Nephron (organoid): ENCODE results near the gene ZMYM5.

ENCODE experiments used
- H3K27ac Mint-ChIP-seq, 3 experiments: 2 replicates each; pipeline ENCODE4 v1.8.0; 2020; ENCODE audit warnings: mixed read lengths in 3 of 3, mild to moderate bottlenecking in 2 of 3, moderate library complexity in 1 of 3
- H3K27me3 Mint-ChIP-seq: 2 replicates; pipeline ENCODE4 v1.8.0; 2021; ENCODE audit warnings: low read depth, mild to moderate bottlenecking, moderate library complexity, mixed read lengths
- H3K36me3 Mint-ChIP-seq: 2 replicates; pipeline ENCODE4 v1.8.0; 2020; ENCODE audit warnings: low read depth, mixed read lengths
- H3K4me1 Mint-ChIP-seq: 2 replicates; pipeline ENCODE4 v1.8.0; 2020; ENCODE audit warnings: mixed read lengths
- H3K4me3 Mint-ChIP-seq, 3 experiments: 2 replicates each; pipeline ENCODE4 v1.8.0; 2020; ENCODE audit warnings: mild to moderate bottlenecking in 3 of 3, mixed read lengths in 3 of 3, moderate library complexity in 2 of 3
- H3K9me3 Mint-ChIP-seq: 2 replicates; pipeline ENCODE4 v1.8.0; 2020; ENCODE audit warnings: mixed read lengths
- TF ChIP-seq, protein P1 (sequence below), 3 experiments: fragments of 200-600 bp; sonication (generic); IDR thresholded peaks; one replicate each; pipeline ENCODE4 v1.5.0; 2021; ENCODE audit warnings: antibody characterized with exemption in 3 of 3; ENCODE audit not compliant: unreplicated experiment in 3 of 3

Gene ZMYM5

DNA sequence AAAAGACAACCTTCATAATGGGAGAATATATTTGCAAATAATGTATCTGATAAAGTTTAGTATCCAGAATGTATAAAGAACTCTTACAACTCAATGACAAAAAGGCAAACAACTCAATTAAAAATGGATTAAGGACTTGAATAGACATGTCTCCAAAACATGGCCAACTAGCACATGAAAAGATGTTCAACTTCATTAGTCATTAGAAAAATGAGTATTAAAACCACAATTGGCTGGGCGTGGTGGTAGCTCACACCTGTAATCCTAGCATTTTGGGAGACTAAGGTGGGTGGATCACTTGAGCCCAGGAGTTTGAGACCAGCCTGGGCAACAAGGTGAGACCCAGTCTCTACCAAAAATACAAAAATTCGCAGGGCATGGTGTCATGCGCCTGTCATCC is 18.8 kb upstream of the ZMYM5 start:
- Mint-ChIP-seq H3K9me3 (no peaks in the 10 kb centered on the region), H3K27ac (no peak overlapping the region), H3K36me3 (no peaks in the 10 kb centered on the region), H3K27me3 (no peaks in the 10 kb centered on the region), H3K4me1 (no peaks in the 10 kb centered on the region), H3K4me3 (no peak overlapping the region)
- TF ChIP-seq, protein P1, sequence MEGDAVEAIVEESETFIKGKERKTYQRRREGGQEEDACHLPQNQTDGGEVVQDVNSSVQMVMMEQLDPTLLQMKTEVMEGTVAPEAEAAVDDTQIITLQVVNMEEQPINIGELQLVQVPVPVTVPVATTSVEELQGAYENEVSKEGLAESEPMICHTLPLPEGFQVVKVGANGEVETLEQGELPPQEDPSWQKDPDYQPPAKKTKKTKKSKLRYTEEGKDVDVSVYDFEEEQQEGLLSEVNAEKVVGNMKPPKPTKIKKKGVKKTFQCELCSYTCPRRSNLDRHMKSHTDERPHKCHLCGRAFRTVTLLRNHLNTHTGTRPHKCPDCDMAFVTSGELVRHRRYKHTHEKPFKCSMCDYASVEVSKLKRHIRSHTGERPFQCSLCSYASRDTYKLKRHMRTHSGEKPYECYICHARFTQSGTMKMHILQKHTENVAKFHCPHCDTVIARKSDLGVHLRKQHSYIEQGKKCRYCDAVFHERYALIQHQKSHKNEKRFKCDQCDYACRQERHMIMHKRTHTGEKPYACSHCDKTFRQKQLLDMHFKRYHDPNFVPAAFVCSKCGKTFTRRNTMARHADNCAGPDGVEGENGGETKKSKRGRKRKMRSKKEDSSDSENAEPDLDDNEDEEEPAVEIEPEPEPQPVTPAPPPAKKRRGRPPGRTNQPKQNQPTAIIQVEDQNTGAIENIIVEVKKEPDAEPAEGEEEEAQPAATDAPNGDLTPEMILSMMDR (IDR thresholded peaks at IDR 0.05; ENCODE audit: unreplicated experiment in 3 of 3): no peak

DNA sequence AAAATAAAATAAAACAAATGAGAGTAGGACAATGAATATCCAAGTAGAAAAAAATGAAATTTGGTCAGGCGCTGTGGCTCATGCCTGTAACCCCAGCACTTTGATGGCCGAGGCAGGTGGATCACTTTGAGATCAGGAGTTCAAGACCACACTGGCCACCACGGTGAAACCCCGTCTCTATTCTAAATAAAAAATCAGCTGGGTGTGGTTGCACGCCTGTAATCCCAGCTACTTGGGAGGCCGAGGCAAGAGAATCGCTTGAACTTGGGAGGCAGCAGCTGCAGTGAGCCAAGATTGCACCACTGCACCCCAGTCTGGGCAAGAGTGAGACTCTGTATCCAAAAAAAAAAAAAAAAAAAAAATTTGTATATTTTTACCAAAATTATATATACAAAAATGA is 18.2 kb upstream of the ZMYM5 start:
- H3K4me1 Mint-ChIP-seq: no peaks in the 10 kb centered on the region
- no peak overlapping the region for H3K4me3 Mint-ChIP-seq
- TF ChIP-seq, protein P1 (IDR thresholded peaks at IDR 0.05; ENCODE audit: unreplicated experiment in 3 of 3): no peak
- no peaks in the 10 kb centered on the region for H3K9me3 Mint-ChIP-seq
- H3K27ac Mint-ChIP-seq: no peak overlapping the region
- no peaks in the 10 kb centered on the region for H3K27me3 Mint-ChIP-seq
- no peaks in the 10 kb centered on the region for H3K36me3 Mint-ChIP-seq

DNA sequence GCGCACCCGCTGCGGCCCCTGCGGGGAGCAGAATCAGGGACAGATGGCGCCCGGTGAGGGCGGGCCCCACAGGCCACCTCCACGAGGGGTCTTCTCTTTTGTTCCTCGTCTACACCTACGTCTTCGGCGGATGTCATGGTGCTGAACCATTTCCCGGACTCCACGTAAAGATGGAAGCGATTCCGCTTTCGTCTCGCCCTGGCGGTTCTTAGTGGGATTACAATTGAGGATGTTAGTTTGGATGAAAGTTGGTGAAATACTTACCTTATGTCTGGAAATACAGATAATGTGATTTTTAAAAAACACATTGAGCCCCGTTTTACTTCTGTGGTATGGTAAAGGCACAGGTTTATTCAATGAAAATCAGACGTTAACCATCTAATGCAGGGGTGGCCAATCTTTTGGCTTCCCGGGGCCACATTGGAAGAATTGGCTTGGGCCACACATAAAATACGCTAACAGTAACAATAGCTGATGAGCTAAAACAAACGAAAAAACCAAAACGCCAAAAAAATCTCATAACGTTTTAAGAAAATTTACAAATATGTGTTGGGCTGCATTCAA is 1.4 kb upstream of the ZMYM5 start:
- TF ChIP-seq, protein P1 (IDR thresholded peaks at IDR 0.05; ENCODE audit: unreplicated experiment in 3 of 3): peak; percentile 76 to 82 (median 79)
- Mint-ChIP-seq H3K4me1 (peaks cover 24% of the 10 kb centered on the region), H3K27me3 (no peaks in the 10 kb centered on the region), H3K9me3 (no peaks in the 10 kb centered on the region), H3K36me3 (peaks cover 6% of the 10 kb centered on the region), H3K4me3 (peak overlapping the region; percentile 88 to 97 (median 97)), H3K27ac (peak overlapping the region; percentile 100)

DNA sequence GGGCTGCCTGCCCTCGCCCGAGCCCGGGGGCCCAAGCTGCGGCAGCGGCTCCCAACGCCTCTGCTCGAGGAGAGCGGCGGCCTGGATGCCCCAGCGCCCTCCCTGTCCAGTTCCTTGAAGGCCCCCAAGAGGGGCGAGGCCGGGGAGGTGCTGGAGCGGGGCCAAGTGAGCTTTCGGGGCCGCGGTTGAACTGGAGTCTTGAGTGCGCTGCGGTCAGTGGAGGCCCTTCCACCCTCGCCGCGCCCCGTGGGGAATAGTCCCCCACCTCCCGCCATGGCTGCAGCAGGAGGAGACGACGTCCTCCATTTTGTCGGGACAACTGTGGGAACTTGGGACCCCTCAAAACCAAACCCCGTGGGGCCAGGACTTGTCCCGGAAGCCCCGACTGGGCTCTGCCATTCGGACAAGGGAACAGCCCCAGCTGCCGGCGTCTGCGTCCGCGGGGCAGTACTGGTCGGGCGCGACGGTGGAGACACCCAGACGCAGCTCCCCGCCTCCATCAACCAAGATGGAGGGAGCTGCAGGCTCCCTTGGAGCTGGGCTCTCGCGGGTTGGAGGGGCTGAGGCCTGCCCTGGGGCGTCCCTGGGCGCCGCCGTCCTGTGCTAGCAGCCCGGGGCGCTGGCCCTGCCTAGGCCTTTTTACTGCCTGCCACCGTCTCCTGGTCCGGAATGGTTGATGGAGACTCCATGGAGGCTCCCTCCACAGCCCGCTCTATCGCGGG is 736 bp upstream of the ZMYM5 start:
- peak overlapping the region; percentile 100 for H3K27ac Mint-ChIP-seq

DNA sequence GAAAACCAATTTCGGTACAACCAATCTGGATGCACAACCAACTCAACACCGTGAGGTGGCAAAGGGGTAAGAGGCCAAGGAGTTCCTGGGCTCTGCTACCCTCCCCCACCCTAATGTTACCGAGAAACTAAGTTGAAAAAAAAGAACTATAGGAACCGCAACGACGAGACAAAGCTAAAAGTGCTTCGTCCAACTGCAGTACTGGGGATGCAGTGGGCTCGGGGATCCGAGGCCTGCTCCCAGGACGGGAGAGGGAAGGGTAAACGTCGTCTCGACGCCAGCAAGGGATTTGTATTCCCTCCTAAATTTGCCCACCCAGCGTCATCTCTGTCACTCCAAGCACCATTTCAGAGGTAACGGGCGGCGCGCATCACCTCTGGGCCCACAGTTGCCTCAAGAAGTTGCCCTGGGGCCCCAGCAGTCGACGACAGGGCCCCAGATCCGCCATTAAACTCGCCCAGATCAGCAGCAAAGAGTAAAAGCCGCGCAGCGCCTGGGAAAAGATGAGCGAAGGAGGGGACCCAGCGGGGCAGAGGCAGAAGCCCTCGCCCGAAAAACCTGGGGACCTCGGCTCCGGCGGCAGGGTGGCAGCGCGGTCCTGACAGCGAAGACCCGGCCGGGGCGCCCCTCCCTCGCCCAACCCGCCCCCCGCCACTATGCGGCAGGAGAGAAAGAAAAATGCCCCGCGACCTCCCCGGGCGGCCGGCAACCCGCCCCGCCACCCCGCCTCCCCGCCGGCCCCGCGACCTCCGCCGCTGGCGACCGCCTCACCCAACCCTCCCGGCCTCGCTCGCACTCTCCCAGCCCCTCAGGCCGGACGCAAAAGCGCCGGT is 752 bp downstream of the ZMYM5 start:
- Mint-ChIP-seq H3K27ac (peak overlapping the region; percentile 99 to 100 (median 100)), H3K4me3 (peak overlapping the region; percentile 98 to 100 (median 99)), H3K4me1 (peaks cover 17% of the 10 kb centered on the region), H3K36me3 (peaks cover 19% of the 10 kb centered on the region), H3K9me3 (no peaks in the 10 kb centered on the region), H3K27me3 (no peaks in the 10 kb centered on the region)
- TF ChIP-seq, protein P1 (IDR thresholded peaks at IDR 0.05; ENCODE audit: unreplicated experiment in 3 of 3): no peak

More for the DNA sequence above, 736 bp upstream of the ZMYM5 start:
- TF ChIP-seq, protein P1 (IDR thresholded peaks at IDR 0.05; ENCODE audit: unreplicated experiment in 3 of 3): no peak
- Mint-ChIP-seq H3K27me3 (no peaks in the 10 kb centered on the region), H3K4me3 (peak overlapping the region; percentile 88 to 97 (median 97)), H3K4me1 (peaks cover 24% of the 10 kb centered on the region), H3K36me3 (peaks cover 9% of the 10 kb centered on the region), H3K9me3 (no peaks in the 10 kb centered on the region)
